GM19395 (cell line): Measurements from ENCODE around the gene SNX11.

Source experiments
- ATAC-seq: cut with Tn5 transposase; IDR thresholded peaks from one replicate; pipeline ENCODE4 v1.9.1; 2021; ENCODE audit warnings: mild to moderate bottlenecking, moderate library complexity; ENCODE audit not compliant: unreplicated experiment

The SNX11 gene

DNA sequence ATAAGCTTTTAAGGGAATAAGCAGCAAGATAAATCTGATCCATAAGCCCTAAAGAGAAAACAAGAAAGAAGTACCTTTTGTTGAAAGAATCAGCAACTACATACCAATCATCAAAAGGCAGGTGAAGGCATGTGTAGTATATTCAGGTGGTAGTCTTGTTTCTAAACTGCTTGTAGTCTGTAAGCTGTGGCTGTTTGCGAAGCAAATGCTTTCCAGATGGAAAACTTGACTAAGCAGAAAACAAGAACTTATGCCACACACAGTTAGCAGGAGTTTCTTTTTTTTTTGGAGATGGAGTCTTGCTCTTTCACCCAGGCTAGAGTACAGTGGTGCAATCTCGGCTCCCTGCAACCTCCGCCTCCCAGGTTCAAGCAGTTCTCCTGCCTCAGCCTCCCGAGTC, 12.0 kb upstream of the SNX11 start:
- no peak for ATAC-seq

DNA sequence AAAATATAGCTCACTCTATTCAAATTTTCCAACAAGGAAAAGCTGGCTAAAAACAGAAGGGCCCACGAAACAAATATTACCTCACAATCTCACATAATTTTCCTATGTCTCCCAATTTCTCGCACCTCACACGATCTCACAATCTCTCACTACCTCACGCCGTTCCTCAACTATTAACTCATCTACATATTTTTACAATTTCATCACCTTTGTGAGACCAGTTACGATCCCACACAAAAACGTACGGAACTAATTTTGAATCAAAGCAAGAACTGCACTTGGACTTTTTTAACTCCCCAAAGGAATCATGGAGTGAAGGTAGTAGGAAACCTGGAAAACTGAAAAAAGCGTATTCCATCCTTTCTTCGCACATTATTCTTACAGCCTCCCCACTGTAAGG, 7.4 kb upstream of the SNX11 start:
- ATAC-seq, result no peak

DNA sequence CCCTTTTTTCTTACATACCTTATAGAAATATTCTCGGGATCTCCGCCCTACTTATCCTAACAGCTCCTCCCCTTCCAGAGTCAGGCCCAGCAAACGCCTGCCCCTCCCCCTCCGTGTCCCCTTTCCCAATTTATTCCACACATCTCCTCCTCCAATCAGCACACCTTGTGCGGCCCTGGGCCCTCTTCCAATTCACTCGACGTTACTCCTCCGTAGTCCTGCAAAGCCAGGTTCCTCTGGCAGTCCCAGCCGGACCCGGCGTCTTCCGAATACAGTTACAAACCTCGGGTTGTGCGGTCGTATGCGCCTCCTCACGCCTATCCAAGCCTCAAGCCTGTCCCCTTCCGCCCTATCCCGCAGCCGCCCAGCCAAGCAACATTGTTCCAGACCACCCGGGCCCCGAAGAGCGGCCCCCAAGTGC, 7.0 kb upstream of the SNX11 start:
- no peak for ATAC-seq

DNA sequence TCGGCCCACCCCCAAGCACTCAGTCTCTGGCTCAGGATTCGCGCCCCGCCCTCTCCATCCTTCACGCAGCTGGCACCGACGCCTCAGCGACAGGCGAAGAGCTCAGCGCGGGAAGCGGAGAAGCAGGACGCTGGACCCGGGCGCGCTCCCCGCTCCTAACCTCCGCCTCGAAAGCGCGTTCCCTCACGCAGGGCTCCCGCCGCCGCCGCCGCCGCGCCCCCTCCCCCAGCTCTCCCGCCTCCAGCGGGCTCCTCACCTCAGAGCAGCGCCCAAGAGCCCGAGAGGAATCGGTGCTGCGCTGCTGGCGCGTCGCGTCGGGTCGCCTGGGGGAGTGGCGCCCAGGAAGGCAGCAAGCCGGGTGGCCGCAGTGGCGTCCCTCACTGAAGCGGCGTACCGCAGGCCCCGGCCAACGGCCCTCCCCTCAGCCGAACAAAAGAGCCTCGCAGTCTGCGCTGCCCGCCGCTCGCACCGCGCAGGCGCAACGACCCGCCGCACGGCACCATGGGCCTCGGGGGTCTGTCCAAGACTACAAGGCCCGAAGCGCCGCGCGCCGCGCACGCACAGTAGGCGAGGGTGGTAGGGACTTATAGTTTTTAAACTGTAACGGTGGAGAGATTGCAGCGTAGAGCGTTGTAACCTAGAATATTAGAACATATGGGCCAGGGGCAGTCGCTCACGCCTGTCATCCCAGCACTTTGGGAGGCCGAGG, 6.4 kb upstream of the SNX11 start, which contains the start of gene CBX1:
Gene CBX1, minus strand, starts transcription at position 467 of the 709 bp plus-strand sequence. CDS start 24,474 bp downstream, outside the sequence.
- peak; percentile 91 for ATAC-seq

DNA sequence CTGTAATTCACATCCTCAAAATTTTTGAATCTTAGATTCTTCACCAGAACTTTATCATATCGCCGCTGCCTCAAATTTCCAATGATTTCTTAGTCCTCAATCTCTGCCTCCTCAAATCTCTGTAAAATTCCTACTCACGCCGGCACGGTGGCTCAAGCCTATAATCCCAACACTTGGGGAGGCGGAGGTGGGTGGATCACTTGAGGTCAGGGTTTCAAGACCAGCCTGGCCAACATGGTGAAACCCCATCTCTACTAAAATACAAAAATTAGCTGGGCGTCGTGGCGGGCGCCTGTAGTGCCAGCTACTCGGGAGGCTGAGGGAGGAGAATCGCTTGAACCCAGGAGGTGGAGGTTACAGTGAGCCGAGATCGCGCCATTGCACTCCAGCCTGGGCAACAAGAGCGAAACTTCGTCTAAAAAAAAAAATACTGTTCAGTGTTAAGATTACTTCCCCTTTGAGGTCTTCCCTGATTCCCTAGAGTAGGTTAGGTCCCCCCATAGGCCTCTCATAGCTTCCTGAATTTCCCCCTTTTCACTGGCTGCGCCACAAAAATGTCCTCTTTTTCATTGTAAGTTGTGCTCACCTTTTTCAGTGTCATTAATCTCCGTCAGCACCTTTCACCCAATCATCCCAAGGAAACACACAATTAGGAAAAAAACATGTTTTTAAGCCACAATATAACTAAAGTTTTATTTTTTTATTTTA, 5.4 kb upstream of the SNX11 start:
- no peak for ATAC-seq

DNA sequence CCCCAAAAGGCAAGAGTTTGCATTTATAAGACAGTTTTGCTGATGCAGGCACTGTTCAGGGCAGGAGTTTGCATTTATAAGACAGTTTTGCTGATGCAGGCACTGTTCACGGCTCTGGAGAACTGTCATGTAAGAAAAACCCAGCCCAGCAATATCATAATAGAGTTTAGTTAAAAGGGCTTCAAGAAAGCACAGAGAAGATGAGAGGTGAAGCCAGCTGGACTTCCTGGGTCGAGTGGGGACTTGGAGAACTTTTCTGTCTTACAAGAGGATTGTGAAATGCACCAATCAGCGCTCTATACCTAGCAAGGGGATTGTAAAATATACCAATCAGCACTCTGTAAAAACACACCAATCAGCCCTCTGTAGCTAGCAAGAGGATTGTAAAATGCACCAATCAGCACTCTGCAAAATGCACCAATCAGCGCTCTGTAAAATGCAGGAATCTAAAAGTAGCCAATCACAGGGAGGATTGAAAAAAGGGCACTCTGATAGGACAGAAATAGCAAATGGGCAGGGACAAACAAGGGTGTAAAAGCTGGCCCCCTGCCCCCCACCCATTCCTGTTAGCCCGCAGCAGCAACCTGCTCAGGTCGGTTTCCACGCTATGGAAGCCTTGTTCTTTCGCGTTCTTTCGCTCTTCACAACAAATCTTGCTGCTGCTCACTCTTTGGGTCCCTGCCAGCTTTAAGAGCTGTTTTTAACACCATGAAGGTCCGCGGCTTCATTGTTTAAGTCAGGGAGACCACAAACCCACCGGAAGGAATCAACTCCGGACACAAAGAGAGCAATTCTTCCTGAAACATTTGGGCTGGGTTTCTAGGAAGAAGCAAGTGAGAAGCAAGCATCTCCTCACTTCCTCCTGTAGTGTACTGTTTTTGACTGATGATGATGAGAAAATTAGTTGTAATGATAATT, 4.5 kb upstream of the SNX11 start:
- ATAC-seq, result no peak

DNA sequence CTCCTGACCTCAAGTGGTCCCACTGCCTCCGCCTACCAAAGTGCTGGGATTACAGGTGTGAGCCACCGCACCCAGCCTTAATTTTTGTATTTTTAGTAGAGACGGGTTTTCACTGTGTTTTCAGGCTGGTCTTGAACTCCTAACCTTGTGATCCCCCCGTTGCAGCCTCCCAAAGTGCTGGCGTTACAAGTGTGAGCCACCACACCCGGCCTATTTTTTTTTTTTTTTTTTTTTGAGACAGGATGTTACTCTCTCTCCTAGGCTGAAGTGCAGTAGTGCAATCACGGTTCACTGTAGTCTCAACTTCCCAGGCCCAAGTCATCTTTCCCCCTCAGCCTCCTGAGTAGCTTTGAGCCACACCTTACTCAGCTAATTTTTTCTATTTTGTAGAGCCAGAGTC, 3.1 kb upstream of the SNX11 start:
- ATAC-seq, result no peak

DNA sequence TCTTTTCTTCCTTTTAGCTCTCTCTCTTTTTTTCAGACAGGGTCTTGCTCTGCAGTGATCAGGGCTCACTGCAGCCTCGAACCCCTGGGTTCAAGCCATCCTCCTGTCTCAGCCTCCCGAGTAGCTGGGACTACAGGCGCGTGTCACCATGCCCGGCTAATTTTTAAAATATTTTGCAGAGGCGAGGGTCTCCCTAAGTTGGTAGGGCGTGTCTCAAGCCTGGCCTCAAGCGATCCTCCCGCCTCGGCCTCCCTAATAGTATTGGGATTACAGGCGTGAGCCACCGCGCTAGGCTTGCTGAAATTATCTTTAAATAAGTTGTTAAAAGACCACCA, 797 bp upstream of the SNX11 start:
- ATAC-seq, result no peak

DNA sequence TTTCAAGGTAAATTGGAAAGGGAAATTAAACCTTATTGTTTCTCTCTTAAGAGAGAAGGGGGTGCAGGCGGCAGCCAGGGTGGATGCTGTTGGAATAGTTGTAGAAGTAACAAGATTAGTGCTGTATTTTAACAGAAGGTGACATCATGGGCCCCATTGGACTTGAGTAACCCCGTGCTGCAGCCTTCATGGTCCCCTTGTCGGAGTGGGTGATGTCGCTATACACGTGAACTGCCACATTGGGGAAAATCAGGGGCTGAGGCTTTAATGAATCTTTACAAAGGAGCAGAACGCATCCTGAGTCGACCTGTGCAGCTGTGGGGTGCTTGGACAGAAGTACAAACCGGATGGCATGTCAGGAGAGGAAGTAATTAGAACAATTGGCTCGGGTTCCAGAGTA, 3.2 kb downstream of the SNX11 start:
- ATAC-seq, result no peak

DNA sequence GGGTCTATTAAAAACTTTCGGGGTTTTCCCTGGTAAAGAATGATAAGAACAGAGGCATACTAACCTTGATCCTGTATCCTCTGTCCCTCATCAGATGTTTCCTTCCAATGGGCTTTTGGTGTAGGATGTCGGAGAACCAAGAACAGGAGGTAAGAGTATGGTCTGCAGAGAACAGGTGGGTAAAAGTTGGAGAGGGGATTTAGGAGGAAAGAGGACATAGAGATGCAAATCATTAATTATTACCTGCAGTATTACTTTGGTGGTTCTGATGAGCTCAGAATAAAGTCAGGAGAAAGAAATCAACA, 4.3 kb downstream of the SNX11 start:
- ATAC-seq, result no peak

DNA sequence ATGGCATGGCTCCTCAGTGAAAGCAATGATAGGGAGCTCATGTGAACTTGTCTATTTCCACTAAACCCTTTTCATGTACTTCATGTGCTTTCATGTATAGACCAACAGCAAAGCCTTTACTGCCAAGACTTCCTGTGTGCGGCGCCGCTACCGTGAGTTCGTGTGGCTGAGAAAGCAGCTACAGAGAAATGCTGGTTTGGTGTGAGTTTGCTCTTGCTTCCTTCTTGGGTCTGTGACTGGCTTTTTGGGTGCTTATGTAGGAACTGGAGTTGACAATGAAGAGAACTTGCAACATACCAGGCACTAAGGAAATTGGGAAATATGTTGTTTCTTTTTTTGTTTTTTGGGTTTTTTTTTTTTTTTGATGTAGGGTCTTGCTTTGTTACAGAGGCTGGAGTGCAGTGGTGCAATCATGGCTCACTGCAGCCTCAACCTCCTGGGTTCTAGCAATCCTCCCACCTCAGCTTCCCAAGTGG, 5.7 kb downstream of the SNX11 start:
- ATAC-seq, result peak; percentile 57

DNA sequence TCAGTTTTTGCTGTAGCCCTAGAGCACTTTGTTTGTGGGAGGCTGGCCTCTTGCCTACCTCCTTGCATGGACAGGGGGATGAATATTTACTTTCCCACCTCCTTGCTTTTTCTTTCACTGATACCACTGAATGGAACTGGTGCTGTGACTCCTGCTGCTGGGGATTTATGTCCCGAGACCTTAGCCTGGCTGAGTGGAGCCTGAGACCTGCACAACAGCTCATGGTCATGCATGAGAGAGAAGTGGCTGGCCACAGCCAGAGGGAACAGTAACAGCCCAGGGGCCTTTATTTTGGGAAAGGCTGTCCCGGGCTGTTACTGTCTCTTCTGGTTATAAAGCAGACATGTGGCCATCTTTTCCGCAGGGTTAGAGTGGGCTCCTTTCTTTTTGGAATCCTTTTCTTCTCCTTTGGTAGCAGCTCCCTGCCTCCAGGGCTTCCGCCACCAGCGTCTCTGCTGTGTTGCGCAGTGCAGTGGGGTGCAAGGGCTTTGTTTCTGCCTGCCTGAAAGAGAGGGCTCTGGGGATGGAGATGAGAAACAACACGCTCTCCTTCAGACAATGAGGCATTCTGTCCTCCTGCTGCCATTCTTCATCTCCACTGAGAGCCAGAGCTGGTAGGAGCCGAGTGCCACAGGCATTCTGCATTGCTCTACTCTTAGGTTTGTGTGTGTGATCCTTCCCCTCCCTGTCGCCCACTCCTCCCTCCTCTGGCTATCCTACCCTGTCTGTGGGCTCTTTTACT, 14.5 kb downstream of the SNX11 start:
- ATAC-seq, result no peak

DNA sequence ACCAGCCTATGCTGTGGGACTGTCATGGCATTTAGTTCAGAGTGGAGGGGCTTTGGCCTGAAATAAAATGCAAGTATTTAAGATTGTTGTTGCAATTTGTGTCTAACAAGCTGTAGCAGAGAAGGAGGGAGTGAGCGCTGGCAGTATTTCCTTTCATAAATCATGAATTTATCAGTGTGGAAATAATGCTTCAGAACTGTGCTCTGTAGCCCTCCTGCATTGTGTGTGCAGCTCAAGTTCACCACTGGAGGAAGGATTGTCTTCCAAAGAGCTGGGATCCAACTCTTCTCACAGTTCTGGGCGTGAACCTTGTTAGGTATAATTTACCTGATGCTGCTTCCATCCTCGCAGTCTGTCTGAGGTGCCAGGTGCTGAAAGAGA, 15.1 kb downstream of the SNX11 start:
- ATAC-seq, result no peak

DNA sequence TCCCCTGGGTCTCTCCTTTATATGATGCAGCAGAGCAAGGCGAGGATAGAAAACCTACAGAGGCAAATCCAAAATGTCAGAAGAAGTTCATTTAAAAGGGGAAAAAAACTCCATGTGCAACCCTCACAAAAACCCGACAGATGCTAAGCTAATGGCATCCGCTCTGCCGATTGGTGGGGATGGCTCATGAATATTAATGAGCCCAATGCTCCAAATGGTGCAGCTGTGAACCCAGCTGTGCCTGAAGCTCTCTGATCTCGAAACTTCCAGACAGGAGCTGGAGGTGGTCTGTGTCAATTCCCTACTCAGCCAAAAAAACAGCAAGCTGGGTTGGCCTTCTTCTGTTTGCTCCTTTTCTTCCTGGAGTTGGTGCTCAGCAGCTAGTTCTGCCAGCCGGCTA, 15.5 kb downstream of the SNX11 start:
- ATAC-seq, result no peak

DNA sequence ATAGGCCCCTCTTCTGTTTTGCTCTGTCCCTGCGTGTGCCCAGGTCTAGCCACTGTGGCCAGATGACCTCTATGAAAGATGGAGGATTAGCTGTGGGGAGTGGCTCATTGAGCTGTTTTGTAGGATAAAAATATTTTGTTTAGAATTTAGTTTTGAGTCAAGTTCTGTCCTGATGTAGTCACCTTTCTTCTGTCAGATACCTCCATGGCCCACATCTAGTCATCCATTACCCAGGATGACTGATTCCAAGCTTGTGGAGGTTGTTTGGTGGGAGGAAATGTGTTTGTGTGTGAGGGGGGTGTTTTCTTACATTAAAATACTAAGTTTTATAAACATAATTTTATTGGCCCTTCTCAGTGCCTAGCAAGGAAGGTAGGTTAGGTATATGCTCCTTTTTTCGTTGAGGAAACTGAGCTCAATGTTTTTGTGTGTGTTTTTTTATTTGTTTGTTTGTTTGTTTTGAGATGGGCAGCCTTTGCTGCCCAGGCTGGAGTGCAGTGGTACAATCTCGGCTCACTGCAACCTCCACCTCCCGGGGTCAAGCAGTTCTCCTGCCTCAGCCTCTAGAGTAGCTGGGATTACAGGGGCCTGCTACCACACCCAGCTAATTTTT, 16.3 kb downstream of the SNX11 start:
- no peak for ATAC-seq

DNA sequence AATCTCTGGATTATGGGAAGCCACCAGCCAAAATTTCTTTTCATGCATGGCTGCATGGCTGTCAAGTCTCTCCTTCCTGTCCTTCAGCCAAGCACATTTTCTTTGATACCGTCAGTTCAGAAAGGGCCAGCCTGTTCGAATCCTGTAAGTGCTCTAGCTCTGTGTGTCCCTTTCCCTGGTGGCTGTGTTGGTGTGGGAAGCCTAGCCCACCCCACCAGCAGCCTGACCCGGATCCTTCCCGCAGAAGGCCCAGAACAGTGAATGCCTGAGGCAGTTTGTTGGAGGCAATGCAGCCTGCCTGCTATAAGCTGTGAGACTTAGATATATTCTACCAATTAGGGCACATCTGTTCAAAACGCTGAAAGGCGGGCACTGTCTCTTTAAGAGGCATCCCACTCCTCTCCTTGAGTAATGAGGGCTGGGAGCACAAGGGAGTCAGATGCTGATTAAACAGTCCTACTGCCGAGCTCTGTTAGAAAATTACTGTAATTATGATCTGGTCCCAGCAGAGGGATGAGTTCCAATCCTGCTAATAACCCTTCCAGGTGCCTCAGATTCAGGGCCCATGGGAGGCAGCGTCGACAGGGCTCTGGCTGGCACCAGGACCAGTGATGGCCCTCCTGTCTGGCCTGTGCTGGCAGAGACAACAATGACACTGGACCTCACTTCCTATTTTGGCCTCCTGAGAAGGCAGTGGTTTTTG, 18.4 kb downstream of the SNX11 start:
- no peak for ATAC-seq

DNA sequence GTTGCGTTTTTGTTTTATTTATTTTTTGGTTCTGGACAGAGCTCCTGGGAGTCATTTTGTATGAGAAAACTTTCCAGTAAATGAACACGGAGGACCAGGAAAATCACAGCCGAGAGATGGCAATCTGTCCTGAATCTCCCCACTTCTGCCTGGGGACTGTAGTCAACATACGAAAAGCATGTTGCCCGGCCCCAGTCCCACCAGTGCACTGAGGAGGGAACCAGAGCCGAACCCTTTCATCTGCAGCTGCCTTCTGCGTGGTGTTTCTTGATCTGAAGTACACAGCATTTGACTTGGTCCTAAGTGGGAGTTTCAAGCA, 18.9 kb downstream of the SNX11 start:
- no peak for ATAC-seq

DNA sequence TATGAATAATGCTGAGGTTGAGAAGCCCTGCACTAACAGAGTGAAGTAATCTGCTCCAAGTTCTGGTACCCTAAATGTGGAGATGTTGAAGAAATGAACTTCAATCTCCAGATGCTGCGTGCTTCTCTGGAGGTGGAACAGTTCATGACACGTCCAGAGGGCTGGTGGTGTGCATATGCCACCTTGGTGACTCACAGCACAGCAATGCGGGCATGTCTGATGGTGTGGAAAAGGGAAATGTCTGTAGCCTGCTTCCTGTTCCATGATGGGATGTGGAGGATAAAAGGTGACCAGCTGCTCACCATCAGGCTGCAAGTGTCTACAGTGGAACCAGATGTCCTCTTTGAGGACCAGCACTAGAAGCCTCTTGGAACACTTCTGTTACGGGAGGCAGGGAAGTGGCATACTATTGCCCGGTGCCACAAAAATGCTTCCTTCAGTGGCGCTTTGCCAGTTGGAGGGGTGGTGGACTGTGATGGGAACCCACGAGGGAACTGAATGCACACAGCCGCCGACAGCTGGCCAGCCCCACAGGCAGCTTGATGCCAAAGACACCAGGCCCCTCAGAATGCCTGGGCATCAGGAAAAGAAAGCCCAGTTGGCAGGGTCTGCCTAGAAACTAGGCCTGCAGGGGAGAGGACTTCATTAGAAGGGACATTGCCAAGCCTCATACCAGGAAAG, 19.9 kb downstream of the SNX11 start:
- ATAC-seq, result no peak

DNA sequence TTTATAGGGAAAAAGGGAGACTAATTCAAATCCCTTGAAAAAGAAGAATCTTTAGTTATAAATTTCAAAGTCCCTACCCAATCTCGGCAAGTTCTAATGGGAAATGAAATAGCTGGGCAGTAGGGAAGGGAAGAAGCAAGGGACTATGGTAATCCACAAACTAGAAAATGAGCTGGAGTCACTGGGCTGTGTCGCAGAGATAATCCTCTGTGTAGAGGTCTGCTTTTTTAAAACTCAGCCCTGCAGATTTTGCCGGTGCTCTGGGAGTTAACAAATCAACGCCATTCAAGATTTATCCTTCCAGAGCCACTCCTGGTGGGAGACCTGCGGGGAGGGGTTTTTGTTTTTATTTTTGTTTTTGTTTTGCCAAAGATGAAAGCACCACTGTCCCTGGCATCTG, 20.8 kb downstream of the SNX11 start:
- no peak for ATAC-seq

DNA sequence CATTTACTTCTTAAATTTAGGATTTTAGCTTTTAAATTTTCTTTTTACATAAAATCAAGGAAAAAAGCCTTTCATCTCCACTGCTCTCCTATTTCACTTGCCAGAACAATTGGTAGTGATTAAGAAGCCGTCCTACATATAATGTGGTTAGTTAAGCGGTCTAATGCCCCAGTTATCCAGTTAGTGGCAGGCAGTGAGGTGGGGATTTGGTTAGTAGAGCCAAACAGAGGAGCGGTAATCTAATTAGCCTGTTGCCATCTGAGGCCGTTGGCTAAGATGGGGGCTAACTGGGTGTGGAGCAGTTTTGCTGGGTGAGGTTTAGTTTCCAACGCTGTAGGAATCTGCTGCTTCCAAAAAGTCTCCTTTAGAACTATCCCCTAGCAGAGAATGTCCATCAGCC, 22.4 kb downstream of the SNX11 start:
- no peak for ATAC-seq
